Keratinocyte (primary cell): ENCODE results near the gene ATP11A. TPM values are rescaled to one million over a fixed set of nuclear protein-coding genes. Genes with fewer than 3 reads are reported as not detected.

ENCODE experiments used
- DNase-seq: peaks from one replicate; pipeline ENCODE4 v3.0.0-alpha.2; 2011; ENCODE audit warnings: low read depth, missing footprints, low spot score
- FAIRE-seq: peaks from 2 replicates; lab custom pipeline; 2011; peaks lifted over from hg19 to GRCh38; lab: Jason Lieb, UNC
- H2AFZ ChIP-seq: 2 replicates; pipeline ENCODE4 v1.6.0; 2012; ENCODE audit warnings: low read length, control low read depth, inconsistent platforms; ENCODE audit not compliant: control insufficient read depth
- H3K27ac ChIP-seq: 2 replicates; pipeline ENCODE4 v1.5.1; 2011; ENCODE audit warnings: low read length; ENCODE audit not compliant: control insufficient read depth, insufficient read depth
- H3K27me3 ChIP-seq: 3 replicates; pipeline ENCODE4 v1.6.0; 2011; ENCODE audit warnings: low read length; ENCODE audit not compliant: control insufficient read depth, insufficient read depth; ENCODE audit errors: extremely low read depth
- H3K36me3 ChIP-seq, 2 experiments: 2 replicates in 1 of 2; 3 replicates in 1 of 2; pipeline ENCODE4 v1.5.1; 2011; ENCODE audit warnings: low read length in 2 of 2, mild to moderate bottlenecking in 1 of 2; ENCODE audit not compliant: control insufficient read depth in 2 of 2, insufficient read depth in 2 of 2; ENCODE audit errors: extremely low read depth in 1 of 2
- H3K4me1 ChIP-seq: 3 replicates; pipeline ENCODE4 v1.5.1; 2011; ENCODE audit warnings: low read length; ENCODE audit not compliant: control insufficient read depth, insufficient read depth; ENCODE audit errors: extremely low read depth
- H3K4me2 ChIP-seq: 3 replicates; pipeline ENCODE4 v1.6.0; 2011; ENCODE audit warnings: low read depth, low read length; ENCODE audit not compliant: control insufficient read depth, insufficient read depth; ENCODE audit errors: extremely low read depth
- H3K4me3 ChIP-seq, 3 experiments: fragments of 200-600 bp in 1 of 3; sonication (generic) in 1 of 3; 2 replicates in 2 of 3; 3 replicates in 1 of 3; pipeline ENCODE4 v1.5.1; 2011 to 2016; ENCODE audit warnings: low read length in 3 of 3, mild to moderate bottlenecking in 3 of 3, control low read depth in 2 of 3, inconsistent platforms in 1 of 3, low read depth in 1 of 3, mixed read lengths in 1 of 3, mixed run types in 1 of 3, moderate library complexity in 1 of 3; ENCODE audit not compliant: control insufficient read depth in 2 of 3, insufficient read depth in 2 of 3; ENCODE audit errors: extremely low read depth in 1 of 3
- H3K79me2 ChIP-seq: 2 replicates; pipeline ENCODE4 v1.6.0; 2012; ENCODE audit warnings: low read length; ENCODE audit not compliant: control insufficient read depth, insufficient read depth
- H3K9ac ChIP-seq: 3 replicates; pipeline ENCODE4 v1.6.0; 2011; ENCODE audit warnings: low read length; ENCODE audit not compliant: control insufficient read depth, insufficient read depth; ENCODE audit errors: extremely low read depth
- H3K9me1 ChIP-seq: 3 replicates; pipeline ENCODE4 v1.6.0; 2011; ENCODE audit warnings: low read length; ENCODE audit not compliant: control insufficient read depth, insufficient read depth; ENCODE audit errors: extremely low read depth
- H3K9me3 ChIP-seq: 2 replicates; pipeline ENCODE4 v1.5.1; 2012; ENCODE audit warnings: low read depth, low read length; ENCODE audit not compliant: control insufficient read depth
- H4K20me1 ChIP-seq: 3 replicates; pipeline ENCODE4 v1.6.0; 2011; ENCODE audit warnings: low read length; ENCODE audit not compliant: control insufficient read depth, insufficient read depth; ENCODE audit errors: extremely low read depth
- CTCF ChIP-seq, 3 experiments: IDR thresholded peaks in 1 of 3; conservative IDR thresholded peaks in 1 of 3; optimal IDR thresholded peaks in 1 of 3; 2 replicates in 2 of 3; 3 replicates in 1 of 3; pipeline versions ENCODE3 to v1.5.1; 2011; ENCODE audit warnings: low read length in 3 of 3, mild to moderate bottlenecking in 3 of 3, moderate library complexity in 2 of 3, control low read depth in 1 of 3, inconsistent platforms in 1 of 3; ENCODE audit not compliant: insufficient read depth in 2 of 3; ENCODE audit errors: extremely low read depth in 1 of 3
- EZH2 ChIP-seq: IDR thresholded peaks from one replicate; pipeline ENCODE4 v1.6.1; 2012; ENCODE audit warnings: inconsistent platforms, mild to moderate bottlenecking, low read length, moderate library complexity
- dilution Hi-C: fragments of 300-500 bp; cut with MboI; formaldehyde crosslinking; loops from one replicate; pipeline ENCODE4 v1.7.0; 2020; ENCODE audit warnings: low sequenced_read_pairs; ENCODE audit not compliant: extremely low pct_ligation_motif_present
- polyA plus RNA-seq, 5 experiments: library from polyadenylated mRNA; depleted of rRNA in 3 of 5; stranded (reverse) in 3 of 5; stranded (forward) in 1 of 5; unstranded in 1 of 5; fragments of >200 nt; gene quantifications; 1 replicate in 1 of 5; 2 replicates in 3 of 5; 3 replicates in 1 of 5; pipeline versions ENCODE4 v1.2.1 to v1.2.3, GENCODE V29; 2011 to 2012; ENCODE audit warnings: missing spikeins in 2 of 5, low read depth in 1 of 5, low replicate concordance in 1 of 5

Gene ATP11A
- polyA plus RNA-seq, 1 donor (not counting 4 experiments of a cell fraction or from before 2014, with no cell fraction given), result 4.3 TPM

DNA sequence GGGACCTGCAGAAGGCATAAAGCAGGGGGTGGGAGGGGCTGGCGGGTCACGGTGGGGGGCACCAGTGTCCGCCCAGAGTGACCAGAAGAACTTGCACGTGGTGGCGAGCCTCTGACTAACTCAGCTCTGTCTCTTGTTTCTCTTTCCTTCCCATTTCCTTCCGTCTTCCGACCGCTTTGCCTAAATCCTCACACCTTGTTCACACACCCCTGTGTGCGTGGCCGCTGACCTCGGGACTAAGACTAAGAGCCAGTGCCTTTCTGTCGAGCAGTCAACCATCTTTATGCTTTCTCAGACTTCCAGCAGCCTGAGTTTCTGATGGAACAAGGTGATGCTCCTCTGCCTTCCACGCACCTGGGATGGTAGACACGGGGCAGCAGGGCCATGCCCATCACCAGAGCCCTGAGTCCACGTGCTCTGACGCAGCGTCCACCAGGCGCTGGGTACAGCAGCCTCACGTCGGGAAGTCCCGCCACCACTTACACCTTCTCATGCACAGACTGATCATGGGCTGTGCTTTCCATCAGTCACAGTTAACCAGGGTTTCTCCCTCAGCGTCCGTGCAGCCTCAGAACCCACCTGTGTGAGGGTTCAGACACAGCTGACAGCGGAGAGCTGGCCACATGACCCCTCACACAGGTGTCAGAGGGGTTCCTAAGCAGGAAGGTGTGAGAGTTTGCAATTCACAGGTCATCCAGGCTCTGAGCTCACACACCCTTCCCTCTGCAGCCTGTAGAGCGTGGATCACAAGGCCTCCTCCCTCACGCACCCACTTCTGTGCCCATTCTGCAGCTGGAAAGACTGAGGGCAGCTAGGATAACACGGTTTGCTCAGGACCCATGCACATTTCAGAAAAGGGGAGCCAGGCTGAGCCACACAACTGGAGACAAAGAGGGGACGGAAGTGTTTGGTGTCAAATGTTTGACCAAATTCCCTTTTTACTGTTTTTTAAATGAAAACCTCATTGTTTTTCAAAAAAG, 188.4 kb downstream of the ATP11A start:
- Histone ChIP-seq H3K9me1 (no peaks in the 10 kb centered on the region), H3K9me3 (no peaks in the 10 kb centered on the region), H3K4me2 (no peak overlapping the region), H3K4me3 (no peak overlapping the region), H4K20me1 (no peaks in the 10 kb centered on the region), H3K27ac (no peak overlapping the region), H3K36me3 (peaks cover 3 to 10% of the 10 kb centered on the region in 2 experiments), H3K9ac (no peak overlapping the region), H2AFZ (no peak overlapping the region), H3K79me2 (no peaks in the 10 kb centered on the region), H3K27me3 (no peaks in the 10 kb centered on the region), H3K4me1 (no peaks in the 10 kb centered on the region)
- no peak for TF ChIP-seq CTCF (optimal IDR thresholded peaks at IDR 0.05 in 1 of 3, IDR thresholded peaks at IDR 0.05 in 1 of 3, conservative IDR thresholded peaks at IDR 0.05 in 1 of 3; ENCODE audit: extremely low read depth in 1 of 3, insufficient read depth in 2 of 3, low read length in 3 of 3)
- TF ChIP-seq EZH2, result no peak
- DNase-seq (no peak), FAIRE-seq (no peak)
- dilution Hi-C loops, result no loop called here

DNA sequence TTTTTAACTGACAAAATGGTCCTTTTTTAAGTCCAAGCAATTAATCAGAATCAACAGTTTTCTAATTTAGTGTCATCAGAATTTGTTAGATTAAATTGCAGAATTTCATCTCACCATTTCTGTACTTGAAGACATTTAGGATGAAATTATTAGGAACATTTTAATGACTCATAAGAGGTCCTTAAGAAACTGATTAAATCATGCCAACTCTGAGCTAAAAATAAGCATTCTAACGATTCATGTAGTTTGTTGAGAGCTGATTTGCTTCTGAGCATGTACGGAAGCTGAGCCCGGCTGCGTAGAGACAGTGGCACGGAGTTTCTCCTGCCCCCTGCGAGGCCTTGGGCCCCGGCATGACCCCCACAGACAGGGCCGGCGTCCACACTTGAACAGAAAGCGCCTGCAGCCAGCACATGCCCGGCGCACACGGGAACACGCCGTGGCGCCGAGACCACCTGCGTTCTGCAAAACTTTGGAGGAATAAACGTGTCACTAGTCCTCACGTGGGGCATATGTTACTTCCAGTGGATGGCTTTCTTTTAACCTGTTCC, 189.5 kb downstream of the ATP11A start:
- Histone ChIP-seq H3K27ac (no peak overlapping the region), H3K9ac (no peak overlapping the region), H3K9me1 (no peaks in the 10 kb centered on the region), H3K79me2 (no peaks in the 10 kb centered on the region), H3K9me3 (no peaks in the 10 kb centered on the region), H3K36me3 (peaks cover 3 to 10% of the 10 kb centered on the region in 2 experiments), H3K4me1 (no peaks in the 10 kb centered on the region), H4K20me1 (no peaks in the 10 kb centered on the region), H3K27me3 (no peaks in the 10 kb centered on the region), H3K4me3 (no peak overlapping the region), H3K4me2 (no peak overlapping the region), H2AFZ (no peak overlapping the region)
- no peak for TF ChIP-seq CTCF (optimal IDR thresholded peaks at IDR 0.05 in 1 of 3, IDR thresholded peaks at IDR 0.05 in 1 of 3, conservative IDR thresholded peaks at IDR 0.05 in 1 of 3; ENCODE audit: extremely low read depth in 1 of 3, insufficient read depth in 2 of 3, low read length in 3 of 3)
- no peak for TF ChIP-seq EZH2
- DNase-seq (no peak), FAIRE-seq (no peak)
- dilution Hi-C loops, result no loop called here
